Fibroblast of the conjunctiva (primary cell): ENCODE data around the gene SNX25.
"Not testable (repeated sequence)": the region's sequence is repeated elsewhere in the genome, so short reads cannot be mapped to it uniquely, and the experiment has no call there.

ENCODE experiments used
- DNase-seq: peaks from one replicate; pipeline ENCODE4 v3.0.0-alpha.2; 2010; ENCODE audit warnings: low read depth

The SNX25 gene

DNA sequence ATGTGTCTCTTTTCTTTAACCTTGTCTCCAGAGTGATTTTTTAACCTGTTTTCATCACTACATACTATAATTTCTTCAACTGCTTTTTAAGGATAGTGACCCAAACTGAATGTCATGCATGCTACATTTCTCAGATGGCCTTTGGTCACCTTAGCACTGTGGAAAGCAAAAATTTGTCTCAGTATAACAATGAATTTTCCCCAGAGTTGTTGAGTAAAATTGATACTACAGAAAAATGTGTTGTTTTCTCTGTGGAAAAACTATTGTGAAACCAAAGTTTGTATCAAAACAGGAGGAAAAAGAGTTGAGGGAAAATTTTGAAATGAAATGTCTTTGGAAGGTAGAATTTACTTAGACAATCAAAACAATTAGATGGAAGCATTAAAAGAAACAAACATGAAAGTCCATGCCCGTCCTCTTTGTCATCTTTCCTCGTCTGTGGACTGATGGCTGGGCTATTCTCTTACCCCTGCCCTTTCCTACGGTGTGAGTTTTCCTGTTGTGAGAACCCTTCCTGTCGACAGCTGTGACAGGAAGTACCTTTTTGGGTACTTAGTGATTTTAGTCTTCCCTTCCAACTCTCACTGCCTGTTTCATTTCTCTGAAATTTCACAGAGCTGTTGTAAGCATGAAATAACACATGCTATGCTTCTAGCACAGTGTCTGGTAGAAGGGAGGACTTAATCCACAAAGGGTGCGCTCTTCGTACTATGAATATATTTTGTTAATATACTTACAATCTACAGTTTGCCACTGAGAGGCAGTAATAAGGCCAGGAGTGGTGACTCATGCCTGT, 135.5 kb downstream of the SNX25 start:
- no peak for DNase-seq

DNA sequence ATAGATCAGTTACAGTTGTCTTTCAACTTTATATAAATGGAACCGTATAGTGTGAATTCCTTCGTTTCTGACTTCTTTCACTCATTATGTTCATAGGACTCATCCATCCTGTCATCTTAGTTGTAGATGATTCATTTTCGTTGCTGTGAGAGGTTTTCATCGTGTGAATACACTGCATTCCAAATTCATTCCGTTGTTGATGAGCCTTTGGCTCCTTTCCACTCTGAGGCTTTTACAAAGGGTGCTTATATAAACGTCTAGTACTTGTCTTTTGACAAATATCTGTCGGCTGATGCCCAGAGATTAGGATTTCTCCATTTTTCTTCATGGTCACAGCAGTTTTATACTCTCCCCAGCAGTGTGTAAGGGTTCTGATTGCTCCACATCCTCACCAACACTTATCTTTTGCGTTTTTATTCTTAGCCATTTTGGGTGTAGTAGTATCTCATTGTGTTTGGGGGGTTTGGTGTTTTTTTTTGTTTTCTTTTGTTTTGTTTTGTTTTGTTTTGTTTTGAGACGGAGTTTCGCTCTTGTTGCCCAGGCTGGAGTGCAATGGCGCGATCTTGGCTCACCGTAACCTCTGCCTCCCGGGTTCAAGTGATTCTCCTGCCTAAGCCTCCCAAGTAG, 137.7 kb downstream of the SNX25 start:
- DNase-seq = no peak

DNA sequence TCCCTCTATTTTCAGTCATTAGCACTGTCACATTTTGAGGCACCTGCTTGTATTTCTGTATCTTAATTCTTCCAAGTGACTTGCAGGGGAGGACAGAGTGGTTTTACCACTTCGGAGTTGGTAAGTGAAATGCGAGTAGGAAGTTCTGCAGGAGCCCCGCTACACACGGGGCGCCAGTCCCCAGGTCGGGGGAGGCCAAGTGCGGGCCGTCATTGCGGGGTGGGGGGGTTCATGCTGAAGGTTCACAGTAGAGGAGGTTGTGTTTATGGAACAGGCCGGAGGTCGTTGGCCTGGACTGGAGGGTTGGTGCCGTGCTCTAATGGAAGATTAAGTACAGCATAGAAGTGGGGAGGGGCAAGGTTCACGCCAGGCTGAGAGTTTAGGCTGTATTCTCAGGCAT, 142.3 kb downstream of the SNX25 start:
- no peak for DNase-seq

DNA sequence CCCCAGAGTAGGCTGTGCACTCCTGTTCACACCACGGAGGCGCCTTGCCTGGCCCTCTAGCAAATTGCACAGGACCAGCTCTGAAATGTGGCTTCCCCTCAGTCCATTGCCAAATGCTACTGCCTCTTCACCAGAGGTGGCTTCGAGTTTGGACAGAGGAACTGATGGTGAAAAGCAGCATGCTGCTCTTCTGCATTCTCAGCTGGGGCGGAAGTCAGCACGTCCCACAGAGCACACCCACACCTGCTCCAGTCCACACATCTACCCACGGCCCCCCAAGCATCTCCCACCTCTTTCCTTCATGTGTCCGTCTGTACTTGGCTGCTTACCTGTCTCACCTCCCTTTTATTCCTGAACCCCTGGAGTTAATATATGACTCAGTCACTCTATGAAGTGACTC, 142.8 kb downstream of the SNX25 start:
- DNase-seq = no peak

DNA sequence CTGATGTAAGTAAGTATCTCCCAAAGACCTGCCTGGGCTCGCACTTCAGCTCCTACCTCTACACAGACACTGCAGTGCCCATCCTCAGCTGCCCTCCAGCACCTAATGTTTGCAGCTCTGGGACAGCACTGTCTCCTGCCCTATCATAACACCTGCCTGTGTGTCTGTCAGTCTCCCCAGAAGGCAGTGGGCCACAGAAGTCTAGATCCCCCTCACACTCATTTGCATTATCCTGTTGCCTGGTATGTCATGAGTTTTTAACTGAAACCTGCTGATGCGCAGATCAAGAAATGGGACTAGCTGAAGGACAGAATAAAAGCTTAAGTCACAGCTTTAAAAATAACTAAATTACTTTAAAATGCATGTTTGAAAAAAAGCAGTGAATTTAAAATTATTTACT, 143.3 kb downstream of the SNX25 start:
- no peak for DNase-seq

DNA sequence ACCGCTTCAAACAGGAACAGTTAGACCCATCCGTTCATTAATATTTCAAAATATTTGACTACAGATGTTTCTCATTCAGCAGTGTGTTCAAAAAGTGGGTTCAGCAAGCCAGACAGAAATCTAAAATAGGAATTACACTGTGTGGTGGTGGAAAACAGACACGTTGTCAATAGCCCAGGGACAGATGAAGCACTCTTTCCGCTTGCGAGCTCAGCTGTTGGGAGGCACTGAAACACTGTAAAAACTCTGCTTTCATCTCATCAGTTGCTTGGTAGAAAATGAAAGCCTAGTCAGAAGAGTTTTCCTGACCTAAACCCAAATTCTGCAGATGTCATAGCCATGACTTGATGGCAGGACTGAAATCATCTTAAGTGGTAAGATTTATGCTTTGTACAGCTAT, 147.8 kb downstream of the SNX25 start:
- peak; percentile 26 for DNase-seq

DNA sequence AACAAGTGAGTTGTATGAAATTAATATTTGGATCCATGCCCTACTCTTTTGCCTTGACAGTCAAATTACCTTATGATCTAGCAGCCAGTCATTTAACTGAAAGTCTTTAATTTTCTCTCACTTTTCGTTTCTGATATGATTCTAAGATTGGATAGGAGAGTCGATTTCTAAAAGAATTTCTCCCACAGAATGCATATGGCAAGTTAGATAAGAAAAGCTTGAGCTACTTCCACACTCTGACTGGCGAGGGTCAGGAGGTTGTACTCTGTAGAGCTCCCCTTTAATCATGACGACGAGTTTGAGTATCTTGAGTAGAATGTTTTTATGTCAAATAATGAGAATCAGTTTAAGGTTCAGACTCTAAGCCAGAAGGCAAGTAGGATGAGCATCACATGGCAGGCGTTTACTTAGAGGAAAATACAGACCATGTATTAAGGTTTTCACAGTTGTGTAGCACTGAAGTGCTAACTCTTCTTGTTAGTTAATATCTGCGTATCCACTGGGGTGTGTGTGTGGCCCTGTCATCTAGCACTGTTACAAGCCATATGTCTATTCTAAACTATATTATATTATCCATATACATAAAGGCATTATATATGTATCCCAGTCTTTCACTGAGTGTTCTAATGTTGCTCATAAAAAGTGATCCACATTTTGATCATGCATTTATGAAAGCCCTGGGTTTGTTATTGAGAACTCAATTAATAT, 148.5 kb downstream of the SNX25 start:
- DNase-seq = no peak

DNA sequence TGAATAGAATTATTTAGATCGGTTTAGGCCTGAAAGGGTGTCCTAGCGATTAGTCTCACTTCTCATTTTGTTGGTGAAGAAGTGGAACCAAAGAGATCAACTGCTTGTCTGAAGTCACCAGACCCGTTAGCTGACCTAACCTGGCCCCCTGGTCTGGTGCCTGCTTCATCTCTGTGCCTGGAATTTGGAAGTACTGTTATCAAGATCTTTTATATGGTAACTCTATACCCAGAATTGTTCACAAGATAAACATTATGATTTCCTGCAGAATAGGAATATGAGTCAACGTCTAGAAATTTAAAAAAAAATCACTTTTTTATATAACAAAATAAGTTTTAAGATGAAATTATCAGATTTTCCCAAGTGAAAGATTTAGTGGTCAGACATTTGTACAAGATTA, 149.1 kb downstream of the SNX25 start:
- no peak for DNase-seq

DNA sequence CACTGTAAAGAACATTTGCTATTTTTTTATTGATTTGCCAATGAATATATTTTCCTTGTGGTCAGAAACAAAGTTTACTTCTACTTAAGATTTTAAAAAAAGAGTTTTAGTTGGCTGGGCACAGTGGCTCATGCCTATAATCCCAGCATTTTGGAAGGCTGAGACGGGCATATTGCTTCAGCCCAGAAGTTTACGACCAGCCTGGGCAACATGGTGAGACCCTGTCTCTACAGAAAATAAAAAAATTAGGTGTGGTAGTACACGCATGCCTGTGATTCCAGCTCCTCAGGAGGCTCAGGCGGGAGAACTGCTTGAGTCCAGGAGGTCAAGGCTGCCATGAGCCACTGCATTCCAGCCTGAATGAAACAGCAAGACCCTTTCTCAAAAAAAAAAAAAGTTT, 149.6 kb downstream of the SNX25 start:
- no peak for DNase-seq

DNA sequence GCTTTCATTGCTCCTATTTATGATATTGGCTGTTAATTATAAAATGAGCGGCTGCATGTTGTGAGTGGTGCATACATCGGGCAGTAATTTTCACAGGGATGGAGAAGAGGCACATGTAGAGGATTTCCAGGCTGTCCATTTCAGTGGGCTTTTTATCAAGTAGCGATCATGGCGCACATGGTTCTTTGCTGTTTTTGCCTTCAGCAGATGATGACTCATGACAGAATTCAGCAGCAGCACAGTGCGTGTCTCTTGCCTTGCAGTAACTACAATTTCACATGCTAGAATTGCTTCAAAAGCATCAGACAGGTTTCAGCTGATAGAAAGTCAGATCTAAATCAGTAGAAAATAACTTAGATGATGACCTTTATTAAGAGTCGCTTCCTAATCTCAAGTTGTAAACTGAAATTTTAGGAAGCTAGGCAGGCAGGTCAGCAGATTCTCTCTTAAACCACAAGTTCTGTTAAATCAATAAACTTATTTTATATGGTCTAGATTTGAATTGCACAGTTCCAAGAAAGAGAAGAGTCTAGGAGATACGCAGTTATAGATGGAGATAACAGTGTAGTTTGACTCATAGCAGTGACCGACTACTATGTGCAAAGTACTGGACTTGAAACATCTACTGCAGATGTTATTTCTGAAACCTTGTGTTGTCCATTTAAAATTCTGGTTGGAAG, 150.5 kb downstream of the SNX25 start:
- peak; percentile 8 for DNase-seq

DNA sequence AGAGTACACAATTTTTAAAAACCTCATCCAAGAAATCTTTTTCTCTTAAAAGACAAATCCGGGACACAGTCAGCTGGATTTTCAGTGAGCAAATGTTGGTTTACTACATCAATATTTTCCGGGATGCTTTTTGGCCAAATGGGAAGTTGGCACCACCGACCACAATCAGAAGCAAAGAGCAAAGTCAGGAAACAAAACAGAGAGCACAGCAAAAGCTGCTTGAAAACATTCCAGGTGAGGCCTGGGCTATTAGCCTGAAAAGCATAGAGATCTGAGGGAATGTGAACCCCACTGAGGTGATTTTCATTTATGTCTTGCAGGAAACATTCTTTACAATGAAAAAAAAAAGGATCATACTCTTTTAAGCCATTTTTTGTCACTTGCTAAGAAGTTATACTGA, 152.5 kb downstream of the SNX25 start:
- no peak for DNase-seq

DNA sequence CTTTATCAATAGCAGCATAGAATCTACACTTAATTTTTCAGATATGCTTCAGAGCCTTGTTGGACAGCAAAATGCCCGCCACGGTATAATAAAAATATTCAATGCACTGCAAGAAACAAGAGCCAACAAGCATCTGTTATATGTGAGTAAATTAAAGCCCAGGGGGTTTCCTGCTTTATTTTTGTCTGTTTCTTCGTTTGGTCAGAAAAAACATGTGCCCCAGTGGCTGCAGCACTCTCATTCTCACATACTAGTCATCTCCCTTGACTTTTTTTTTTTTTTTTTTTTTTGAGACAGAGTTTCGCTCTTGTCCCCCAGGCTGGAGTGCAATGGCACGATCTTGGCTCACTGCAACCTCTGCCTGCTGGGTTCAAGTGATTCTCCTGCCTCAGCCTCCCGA, 153.2 kb downstream of the SNX25 start:
- DNase-seq = not testable (repeated sequence)

DNA sequence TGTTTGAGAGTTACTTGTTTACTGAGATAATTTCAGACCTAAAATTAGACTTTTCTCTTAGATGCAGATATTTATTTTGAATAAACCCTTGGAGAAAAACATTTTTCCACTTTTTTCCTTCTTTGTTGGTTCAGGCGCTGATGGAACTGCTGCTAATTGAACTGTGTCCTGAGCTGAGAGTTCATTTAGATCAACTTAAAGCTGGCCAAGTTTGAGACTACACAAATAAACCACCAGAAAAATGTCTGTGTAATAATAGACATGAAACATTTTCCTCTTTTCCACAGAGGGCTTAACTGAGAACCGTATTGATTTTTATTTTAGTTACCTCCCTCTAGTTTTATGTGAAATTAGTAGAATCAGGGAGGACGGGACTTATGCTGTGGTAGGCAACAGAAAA, 153.9 kb downstream of the SNX25 start:
- DNase-seq = no peak

DNA sequence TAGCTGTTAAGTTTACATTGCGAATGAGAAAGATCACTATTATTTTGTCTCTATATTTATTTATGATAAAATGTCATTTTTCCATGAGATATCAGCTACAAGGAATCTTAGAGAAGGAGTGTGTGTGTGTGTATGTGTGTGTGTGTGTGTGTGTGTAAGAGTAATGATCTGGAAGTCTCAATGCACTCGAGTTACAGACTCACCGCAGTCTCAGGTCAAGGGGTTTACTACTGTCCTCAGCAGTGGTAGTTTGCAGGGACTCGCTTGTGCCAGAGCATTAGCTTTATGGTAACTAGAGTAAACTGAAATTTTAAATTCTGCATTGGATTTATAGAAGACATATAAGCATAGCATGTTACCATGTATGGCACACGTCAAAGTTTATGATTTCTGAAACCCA, 155.5 kb downstream of the SNX25 start:
- no peak for DNase-seq

DNA sequence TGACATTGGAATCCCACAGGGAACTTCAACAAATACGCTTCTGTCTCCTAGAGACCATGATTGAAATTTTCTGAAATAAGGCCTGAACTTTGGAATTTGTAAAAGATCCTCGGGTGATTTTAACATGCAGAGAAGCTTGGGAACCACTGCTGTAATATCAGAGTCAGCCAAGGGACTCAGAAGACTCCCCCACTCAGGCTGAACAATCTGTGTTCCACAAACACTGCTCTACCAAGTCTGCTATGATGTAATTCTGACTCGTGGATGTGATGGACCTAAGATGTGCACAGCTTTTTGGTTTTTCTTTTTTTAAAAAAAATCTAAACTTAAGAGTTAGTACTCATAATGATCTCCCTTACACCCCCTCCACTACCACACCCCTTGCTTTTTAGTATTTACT, 160.3 kb downstream of the SNX25 start:
- no peak for DNase-seq

DNA sequence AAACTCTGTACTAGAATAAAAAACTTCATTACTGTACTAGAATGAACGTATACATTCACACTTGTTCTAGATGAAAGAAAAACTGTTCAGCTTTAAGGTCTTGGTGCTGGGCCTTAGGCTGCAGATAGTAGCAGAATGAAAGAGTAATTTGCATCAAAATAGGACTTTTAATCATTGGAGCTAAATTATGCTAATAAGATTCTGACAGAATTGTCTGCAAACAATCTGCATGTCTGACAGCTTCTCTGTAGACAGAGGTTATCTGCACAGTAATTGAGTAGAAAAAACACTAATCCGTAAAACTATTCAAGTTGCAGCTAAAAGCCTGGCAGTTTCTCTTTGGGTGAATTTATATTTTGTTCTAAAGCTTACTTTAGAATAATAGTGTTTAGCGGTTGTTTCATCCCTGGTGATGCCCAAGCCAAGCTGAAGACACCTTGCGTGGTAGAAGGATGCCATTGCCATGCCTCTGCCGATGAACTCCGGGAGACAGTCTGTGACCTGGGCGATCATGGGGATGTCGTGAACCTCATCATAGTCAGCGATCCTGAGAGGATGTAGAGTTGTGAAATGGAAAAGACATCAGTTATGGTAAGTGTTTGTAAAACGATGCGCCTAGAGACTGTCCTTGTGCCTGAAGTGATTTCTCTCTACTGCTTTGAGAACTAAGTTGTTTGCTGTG, 161.0 kb downstream of the SNX25 start:
- DNase-seq = no peak

DNA sequence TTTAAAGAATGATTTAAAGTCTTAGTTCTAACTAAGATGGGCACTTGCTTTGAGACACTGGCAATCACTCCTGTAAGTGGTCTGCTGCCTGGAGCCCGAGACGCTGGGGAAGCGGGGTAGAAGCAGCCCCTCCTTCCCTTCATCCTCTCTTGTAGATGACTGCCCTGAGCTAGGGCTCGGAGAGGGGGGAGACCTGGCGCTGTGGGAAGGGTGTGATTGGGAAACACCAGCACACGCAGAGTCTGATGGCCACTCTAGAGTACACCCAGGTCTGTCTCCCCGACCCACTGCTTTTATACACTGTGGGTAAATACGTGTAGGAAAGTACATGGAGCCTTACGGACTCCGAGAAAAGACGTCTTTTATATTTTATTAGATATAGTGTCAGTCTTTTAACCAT, 162.3 kb downstream of the SNX25 start:
- DNase-seq = no peak

DNA sequence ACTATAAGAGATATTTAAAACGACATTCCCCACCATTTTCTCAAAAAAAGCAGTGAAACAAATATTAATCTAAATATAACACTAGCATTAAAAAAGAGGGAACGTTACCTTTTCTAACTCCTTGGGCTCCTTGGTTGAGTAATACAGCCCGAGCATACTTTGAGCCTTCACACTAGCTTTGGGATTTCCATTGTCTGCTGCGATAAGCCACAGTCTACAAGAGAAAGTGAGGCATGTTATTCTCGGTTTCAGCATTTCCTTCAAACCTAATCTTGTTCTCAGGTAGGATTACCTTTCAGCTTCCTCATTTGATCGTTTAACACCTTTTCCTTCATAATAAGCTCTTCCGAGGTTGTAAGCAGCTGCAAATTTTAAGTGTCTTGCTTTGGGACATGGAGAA, 164.6 kb downstream of the SNX25 start:
- no peak for DNase-seq

DNA sequence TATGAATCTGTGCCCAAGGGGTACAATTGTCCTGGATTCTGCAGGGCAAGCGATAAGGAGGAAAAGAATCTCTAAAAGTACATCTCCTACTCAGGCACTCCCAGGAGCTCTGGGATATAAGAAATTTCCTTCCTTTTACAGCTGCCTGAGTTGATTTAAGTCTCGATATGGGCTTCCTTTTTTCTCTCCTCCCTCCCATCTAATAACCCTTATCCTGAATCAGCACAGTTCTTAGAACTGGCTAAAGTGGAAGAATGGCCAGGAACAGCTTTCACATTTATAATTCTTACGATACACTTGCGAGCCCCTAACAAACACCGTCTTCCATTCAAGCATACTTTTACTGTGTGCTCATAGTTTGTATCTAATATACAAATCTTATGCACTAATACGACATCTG, 165.2 kb downstream of the SNX25 start:
- DNase-seq = no peak

DNA sequence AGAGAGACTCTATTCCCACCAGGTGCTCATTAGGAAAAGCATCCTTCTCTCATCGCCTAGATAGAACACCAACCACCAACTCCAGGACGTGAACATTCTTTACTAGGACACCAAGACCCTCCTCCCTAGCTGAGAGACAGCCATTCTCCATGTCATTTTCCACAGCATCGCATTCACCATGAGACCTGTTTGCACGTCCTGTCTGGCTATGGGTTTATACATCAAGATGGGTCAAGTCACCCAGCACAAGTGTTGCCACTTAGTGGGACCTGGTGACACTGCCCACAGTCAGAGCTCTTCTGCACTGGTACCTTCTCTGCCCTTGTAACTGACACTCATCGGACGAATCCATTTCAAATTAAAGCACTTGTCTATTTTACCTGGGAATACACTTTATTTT, 168.9 kb downstream of the SNX25 start:
- no peak for DNase-seq

DNA sequence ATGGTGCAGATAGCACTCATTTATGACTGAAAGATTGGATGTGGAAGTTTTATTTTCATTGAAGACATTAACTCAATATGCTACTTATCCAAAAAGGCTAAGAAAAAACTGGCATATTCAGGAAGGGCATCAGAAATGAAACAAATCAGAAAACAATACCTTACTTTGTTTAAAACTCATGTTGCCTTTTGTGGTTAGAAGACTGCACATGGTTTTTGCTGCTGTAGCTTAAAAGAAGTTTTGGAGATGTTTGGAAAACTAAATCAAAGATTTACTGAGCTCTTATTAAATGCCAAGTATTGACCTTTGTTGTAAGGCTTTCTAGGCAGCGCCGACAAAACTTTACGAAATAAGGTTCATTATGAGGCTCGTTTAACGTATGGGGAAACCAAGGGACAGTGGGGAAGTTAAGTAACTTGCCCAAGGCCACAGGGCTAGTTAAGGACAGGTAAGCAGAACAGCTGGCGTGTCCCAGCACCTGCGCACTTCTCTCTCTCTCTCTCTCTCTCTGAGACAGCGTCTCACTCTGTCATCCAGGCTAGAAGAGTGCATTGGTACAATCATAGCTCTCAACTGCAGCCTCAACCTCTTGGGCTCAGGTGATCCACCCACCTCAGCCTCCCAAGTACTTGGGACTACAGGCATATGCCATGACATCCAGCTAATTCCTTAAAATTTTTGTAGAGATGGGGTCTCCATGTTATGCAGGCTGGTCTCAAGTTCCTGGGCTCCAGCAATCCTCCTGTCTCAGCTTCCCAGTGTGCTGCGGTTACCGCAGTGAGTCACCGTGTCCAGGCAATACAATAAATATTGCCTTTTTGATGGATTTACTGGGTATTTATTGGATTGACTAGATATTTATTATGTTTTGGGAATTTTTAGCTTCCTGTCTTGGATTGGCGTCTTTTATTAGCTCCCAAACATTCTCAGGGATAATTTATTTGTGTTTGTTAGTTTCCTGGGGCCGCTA, 170.2 kb downstream of the SNX25 start:
- DNase-seq = no peak
